Ascending aorta (tissue), 2 donors: Measurements from ENCODE around the gene BCL3. TPM values are rescaled to one million over a fixed set of nuclear protein-coding genes. Genes with fewer than 3 reads are reported as not detected.
A peak's percentile ranks its signal among the peaks of the same experiment; 100 is the strongest.

Source experiments
- DNase-seq, 2 donors: peaks; one replicate each; pipeline ENCODE4 v3.0.0-alpha.2; 2019; ENCODE audit warnings: low spot score in 2 of 2
- H3K27ac ChIP-seq, 2 donors: fragments of 200-600 bp; sonication (generic); one replicate each; pipeline ENCODE4 v1.5.1; 2016 to 2017; ENCODE audit warnings: mild to moderate bottlenecking in 1 of 2
- H3K27me3 ChIP-seq: fragments of 200-600 bp; sonication (generic); one replicate; pipeline ENCODE4 v1.5.1; 2017
- H3K36me3 ChIP-seq, 2 donors: fragments of 200-600 bp; sonication (generic); one replicate each; pipeline ENCODE4 v1.5.1; 2016
- H3K4me1 ChIP-seq, 2 donors: fragments of 200-600 bp; sonication (generic); one replicate each; pipeline ENCODE4 v1.5.1; 2016 to 2017; ENCODE audit warnings: mild to moderate bottlenecking in 1 of 2
- H3K4me3 ChIP-seq, 2 donors: fragments of 200-600 bp; sonication (generic); one replicate each; pipeline ENCODE4 v1.5.1; 2016 to 2017; ENCODE audit warnings: mild to moderate bottlenecking in 1 of 2
- H3K9me3 ChIP-seq, 2 donors: fragments of 200-600 bp; sonication (generic); one replicate each; pipeline ENCODE4 v1.5.1; 2016
- CTCF ChIP-seq, 3 experiments: fragments of 200-600 bp in 2 of 3; fragments of 450-650 bp in 1 of 3; sonication (generic) in 2 of 3; IDR thresholded peaks; one replicate each; pipeline ENCODE4 v1.5.1; 2016 to 2019; ENCODE audit warnings: antibody characterized with exemption in 3 of 3, mild to moderate bottlenecking in 1 of 3, moderate library complexity in 1 of 3
- intact Hi-C: fragments of 100-400 bp; cut with DNase I; formaldehyde crosslinking; loops from one replicate; pipeline ENCODE4 v1.15.1; 2023
- total RNA-seq: library from RNA; depleted of rRNA; stranded (reverse); fragments of >200 nt; gene quantifications from one replicate; pipeline ENCODE4 v1.1.0, GENCODE V29; 2016

The BCL3 gene
- total RNA-seq, 1 donor from 2014 or later: 66.2 TPM

DNA sequence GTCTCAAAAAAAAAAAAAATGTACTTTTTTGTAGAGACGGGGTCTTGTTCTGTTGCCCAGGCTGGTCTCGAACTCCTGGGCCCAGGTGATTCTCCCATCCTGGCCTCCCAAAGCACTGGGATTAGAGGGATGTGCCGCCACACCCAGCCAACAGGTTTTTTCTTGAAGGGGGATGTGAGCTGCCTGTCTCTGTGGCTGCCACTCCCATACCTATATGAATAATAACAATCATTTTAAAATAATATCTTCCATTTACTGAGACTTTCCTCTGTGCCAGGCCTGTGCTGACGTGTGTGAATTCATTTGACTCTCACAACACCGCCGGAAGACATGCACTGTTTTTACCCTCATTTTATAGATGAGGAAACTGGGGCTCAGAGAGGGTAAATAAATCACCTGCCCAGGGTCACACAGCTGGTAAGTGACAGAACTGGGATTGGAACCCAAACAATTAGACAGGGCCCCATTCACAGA lies 7.2 kb upstream of the BCL3 start:
- H3K4me3 ChIP-seq: peak overlapping the region in 1 of 2 donors; percentile 5
- H3K27me3 ChIP-seq: no peaks in the 10 kb centered on the region
- intact Hi-C loops: loop anchor here (2.0 kb wide), 1 partner anchor 16 kb away; no protein-coding TSS in a partner anchor
- no peaks in the 10 kb centered on the region for H3K36me3 ChIP-seq
- H3K9me3 ChIP-seq: no peaks in the 10 kb centered on the region
- peak in 1 of 2 donors; percentile 58 for DNase-seq
- peak overlapping the region; percentile 82 to 83 for H3K27ac ChIP-seq
- H3K4me1 ChIP-seq: peaks cover 22 to 31% of the 10 kb centered on the region in 2 donors
- TF ChIP-seq CTCF (IDR thresholded peaks at IDR 0.05): no peak

DNA sequence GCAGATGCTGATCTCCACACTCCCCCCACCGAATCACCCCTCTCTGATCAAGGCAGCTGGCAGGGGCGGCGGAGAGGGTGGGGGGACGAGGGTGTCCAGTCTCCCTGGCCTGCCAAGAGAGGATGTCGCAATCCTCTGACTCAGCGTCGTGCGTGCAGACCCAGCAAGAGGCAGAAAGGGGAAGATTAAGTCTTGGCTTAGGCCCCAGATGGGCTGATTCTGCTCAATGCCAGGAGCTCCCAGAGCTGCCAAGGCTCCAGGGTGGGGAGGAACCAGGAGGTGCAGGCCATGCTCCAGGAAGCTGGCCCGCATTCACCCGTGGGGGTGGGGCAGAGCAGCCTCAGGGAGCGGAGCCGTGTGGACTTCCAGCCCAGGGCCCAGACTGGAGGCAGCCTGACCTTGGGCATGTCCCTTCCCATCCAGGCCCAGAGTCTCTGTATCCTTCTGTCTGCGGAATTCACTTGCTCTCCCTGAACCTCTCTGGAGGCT lies 6.6 kb upstream of the BCL3 start:
- intact Hi-C loops: loop anchor here (2.0 kb wide), 2 partner anchors 15 to 17 kb away; no protein-coding TSS in a partner anchor

DNA sequence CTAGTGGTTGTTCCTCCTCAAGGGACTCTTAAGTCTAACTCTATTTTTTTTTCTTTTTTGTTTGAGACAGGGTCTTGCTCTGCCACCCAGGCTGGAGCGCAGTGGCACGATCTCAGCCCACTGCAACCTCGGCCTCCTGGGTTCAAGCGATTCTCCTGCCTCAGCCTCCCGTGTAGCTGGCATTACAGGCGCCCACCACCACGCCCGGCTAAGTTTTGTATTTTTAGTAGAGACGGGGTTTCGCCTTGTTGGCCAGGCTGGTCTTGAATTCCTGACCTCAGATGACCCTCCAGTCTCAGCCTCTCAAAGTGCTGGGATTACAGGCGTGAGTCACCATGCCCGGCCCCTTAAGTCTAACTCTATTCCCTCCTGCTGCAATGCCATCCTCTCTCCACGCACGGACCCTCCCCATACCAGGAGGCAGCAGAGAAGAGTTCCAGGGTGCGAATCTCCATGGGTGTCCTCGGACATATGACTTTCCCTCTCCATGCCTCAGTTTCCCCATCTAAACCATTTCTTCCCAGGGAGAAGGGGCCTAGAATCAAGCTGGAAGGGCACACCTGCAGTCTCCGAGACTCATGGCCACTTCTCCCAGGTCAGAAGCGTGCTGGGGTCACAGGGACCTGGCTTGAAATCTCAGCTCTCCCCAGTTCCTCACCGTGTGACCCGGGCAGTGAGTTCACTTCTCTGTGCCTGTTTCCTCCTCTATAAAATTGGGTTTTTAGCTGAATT lies 6.0 kb upstream of the BCL3 start:
- Histone ChIP-seq H3K9me3 (no peaks in the 10 kb centered on the region), H3K4me3 (peak overlapping the region in 1 of 2 donors; percentile 17), H3K4me1 (peaks cover 28 to 34% of the 10 kb centered on the region in 2 donors), H3K27me3 (no peaks in the 10 kb centered on the region), H3K36me3 (no peaks in the 10 kb centered on the region), H3K27ac (peak overlapping the region; percentile 82 to 83)
- no peak for TF ChIP-seq CTCF (IDR thresholded peaks at IDR 0.05)
- intact Hi-C loops: loop anchor here (2.0 kb wide), 1 partner anchor 14 kb away; no protein-coding TSS in a partner anchor
- peak in 1 of 2 donors; percentile 74 for DNase-seq

More for the DNA sequence above, 6.6 kb upstream of the BCL3 start:
- Histone ChIP-seq H3K9me3 (no peaks in the 10 kb centered on the region), H3K27ac (peak overlapping the region; percentile 82 to 83), H3K4me1 (peaks cover 24 to 31% of the 10 kb centered on the region in 2 donors), H3K4me3 (peak overlapping the region in 1 of 2 donors; percentile 17), H3K36me3 (no peaks in the 10 kb centered on the region), H3K27me3 (no peaks in the 10 kb centered on the region)
- TF ChIP-seq CTCF (IDR thresholded peaks at IDR 0.05): no peak
- DNase-seq: peak; percentile 97 to 99

- no peak overlapping the region for H3K4me3 ChIP-seq
- H3K4me1 ChIP-seq: peaks cover 28 to 45% of the 10 kb centered on the region in 2 donors
- peak overlapping the region; percentile 76 to 82 for H3K27ac ChIP-seq
- DNase-seq: no peak
- no peaks in the 10 kb centered on the region for H3K27me3 ChIP-seq
- no peaks in the 10 kb centered on the region for H3K9me3 ChIP-seq
- no peak for TF ChIP-seq CTCF (IDR thresholded peaks at IDR 0.05)
- no peaks in the 10 kb centered on the region for H3K36me3 ChIP-seq
- intact Hi-C loops: no loop called here
Measured at GRCh38 chr19:44744871-44745332, 3.6 kb upstream of the BCL3 start.

DNA sequence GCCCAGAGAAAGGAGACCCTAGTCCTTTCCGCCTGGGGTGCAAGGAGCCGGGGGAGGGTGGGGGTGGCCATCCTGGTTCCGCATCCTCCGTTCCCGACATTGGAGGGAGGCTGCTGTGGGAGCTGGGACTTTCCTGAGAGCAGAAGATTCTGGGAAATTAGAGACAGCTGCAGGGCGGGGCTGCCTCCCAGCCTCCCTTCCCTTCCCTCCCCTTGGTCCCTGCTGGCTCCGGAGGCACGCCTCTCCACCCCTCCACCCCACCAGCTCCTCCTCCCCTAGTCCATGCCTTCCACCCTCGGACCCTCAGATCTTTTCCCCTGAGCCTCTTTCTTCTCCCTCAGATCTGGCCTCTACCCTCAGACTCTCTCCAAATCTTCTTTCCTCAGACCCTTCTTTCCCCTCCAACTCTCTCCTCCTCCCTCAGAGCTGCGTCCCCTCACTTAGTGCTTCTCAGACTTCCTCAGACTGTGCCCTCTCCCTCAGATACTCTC lies 3.1 kb upstream of the BCL3 start:
- no peaks in the 10 kb centered on the region for H3K27me3 ChIP-seq
- intact Hi-C loops: no loop called here
- peak in 1 of 2 donors; percentile 81 for DNase-seq
- no peaks in the 10 kb centered on the region for H3K36me3 ChIP-seq
- no peak for TF ChIP-seq CTCF (IDR thresholded peaks at IDR 0.05)
- no peak overlapping the region for H3K4me3 ChIP-seq
- H3K27ac ChIP-seq: peak overlapping the region; percentile 76 to 82
- H3K9me3 ChIP-seq: no peaks in the 10 kb centered on the region
- peaks cover 29 to 45% of the 10 kb centered on the region in 2 donors for H3K4me1 ChIP-seq
